DMS 273 (cell line): ENCODE measurements around the gene CALN1.
"Not testable (repeated sequence)": the region's sequence is repeated elsewhere in the genome, so short reads cannot be mapped to it uniquely, and the experiment has no call there.

Experiments used
- DNase-seq: peaks from one replicate; lab custom pipeline; 2025; ENCODE audit not compliant: unreplicated experiment; lab: John Stamatoyannopoulos, UW

Gene CALN1

GRCh38 chr7:71991586-71991985, 420.6 kb downstream of the CALN1 start:
- no peak for DNase-seq

DNA sequence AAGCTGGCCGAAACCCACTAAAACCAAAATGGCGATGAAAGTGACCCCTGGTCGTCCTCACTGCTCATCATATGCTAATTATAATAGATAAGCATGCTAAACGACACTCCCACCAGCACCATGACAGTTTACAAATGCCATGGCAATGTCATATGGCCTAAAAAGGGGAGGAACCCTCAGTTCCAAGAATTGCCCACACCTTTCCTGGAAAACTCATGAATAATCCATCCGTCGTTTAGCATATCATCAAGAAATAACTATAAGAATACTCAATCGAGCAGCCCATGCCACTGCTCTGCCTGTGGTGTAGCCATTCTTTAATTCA, 422.0 kb downstream of the CALN1 start:
- no peak for DNase-seq

DNA sequence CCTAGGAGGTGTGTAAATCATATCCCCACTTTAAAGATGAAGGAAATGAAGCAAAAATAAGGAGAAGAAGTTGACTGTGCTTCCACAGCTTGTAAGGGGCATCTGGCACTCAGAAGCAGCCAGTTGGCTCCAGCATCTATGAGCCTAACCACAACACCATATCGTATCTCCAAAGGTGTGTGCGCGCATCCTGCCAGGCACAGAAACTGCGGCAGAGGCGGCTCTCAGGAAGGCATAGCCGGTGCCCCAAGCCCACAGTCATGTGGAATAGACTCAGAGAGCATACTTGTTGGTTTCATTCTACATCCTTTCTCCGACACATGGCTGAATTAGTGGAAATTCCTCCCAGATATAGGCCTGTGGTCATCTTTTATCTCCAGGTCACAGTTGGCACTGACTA, 423.9 kb downstream of the CALN1 start:
- DNase-seq = no peak

DNA sequence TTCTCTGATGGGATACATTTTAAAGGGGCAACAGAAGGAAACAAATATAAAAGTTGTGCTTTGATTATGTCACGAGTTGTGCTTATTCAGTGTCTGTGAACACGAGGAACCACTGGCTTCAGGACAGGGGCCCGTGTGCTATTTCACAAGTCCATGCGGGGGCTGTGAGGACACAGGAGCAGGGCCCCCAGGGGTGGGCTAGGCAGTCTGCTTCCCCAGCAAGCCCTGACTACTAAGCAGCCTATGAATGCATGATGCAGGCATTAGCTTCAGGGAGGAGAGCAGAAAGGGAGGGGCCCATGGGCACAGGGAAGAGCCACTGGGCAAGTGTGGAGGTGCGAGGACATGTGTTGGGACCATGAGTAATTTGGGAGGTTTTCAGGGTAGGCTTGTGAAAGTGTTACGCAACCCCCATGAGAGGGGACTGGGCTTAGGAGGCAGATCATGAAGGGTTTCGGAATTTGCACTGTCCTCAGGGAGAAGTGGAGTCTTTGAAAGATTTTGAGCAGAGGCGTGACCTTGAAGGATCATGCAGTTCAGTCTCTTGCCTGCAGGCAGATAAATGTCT, 424.9 kb downstream of the CALN1 start:
- no peak for DNase-seq

GRCh38 chr7:71984348-71984747, 427.8 kb downstream of the CALN1 start:
- DNase-seq = no peak

GRCh38 chr7:71982851-71983250, 429.3 kb downstream of the CALN1 start:
- DNase-seq = peak; percentile 63

DNA sequence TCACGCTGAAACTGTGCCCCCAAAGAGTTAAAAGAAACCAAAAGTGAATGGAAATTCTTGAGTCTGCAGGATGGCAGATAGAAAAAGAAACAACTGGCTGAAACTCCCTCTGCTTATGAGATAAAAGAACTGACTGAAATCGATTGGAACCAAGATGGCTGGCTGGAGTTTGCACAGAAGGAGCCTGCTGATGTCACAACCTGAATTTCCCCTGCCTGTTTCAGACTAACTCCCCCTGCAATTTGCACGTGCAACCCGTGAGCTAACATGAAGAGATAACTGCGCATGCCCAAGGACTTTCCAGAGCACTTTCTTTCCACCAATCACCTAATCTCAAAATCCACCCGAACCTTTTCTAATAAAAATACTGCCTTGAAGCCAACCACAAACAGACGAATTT, 435.5 kb downstream of the CALN1 start:
- DNase-seq = no peak

DNA sequence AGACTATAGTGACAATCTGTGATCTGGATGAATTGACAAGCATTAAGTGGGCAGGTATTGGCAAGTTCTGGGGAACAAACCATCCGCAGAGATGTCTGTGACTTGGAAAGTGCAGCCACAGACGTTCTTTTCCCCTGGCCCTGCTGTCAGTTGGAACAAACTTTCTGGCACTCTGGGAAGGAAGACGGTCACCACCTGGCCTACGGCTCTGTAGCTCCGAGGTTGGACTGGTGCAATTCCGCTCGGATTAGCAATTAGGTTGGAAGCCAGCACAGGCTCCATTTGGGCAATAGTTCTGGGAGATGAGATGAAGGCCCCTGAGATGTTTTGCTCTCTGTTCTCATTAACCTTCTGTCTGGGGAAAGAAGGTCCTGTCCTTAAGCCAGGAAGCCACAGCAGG, 437.5 kb downstream of the CALN1 start:
- DNase-seq = peak; percentile 17

- DNase-seq = no peak
Observed at GRCh38 chr7:71972534-71972933, 439.6 kb downstream of the CALN1 start.

GRCh38 chr7:71970725-71971124, 441.4 kb downstream of the CALN1 start:
- no peak for DNase-seq

- no peak for DNase-seq
Observed at GRCh38 chr7:71962636-71963035, 449.5 kb downstream of the CALN1 start.

GRCh38 chr7:71961283-71961682, 450.9 kb downstream of the CALN1 start:
- DNase-seq = no peak

- DNase-seq = no peak
Observed at GRCh38 chr7:71942115-71942514, 470.0 kb downstream of the CALN1 start.

DNA sequence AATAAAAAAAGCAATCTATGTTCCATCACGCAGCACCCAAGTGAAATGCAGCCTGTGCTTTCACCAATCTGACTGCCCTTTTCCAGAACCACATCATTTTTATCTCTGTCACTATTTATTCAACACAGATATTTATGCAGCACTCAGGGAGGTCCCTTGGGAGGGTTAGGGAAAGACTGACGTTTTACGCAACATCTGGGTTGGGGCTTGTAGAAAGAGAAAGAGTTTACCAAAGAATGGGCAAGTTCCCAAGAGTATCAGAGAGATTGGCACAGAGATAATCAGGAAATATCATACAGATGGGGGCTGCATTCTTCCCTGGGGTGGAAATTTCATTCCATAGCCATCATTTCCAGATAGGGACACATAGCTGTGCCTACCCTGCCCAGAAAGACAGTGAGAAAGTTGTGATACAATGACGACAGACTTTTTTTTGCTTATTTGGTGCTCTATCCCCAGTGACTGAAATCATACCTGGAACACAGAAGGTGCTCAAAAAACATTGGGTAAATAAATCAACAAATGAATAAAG, 474.2 kb downstream of the CALN1 start:
- DNase-seq = peak; percentile 78

- DNase-seq = no peak
Observed at GRCh38 chr7:71935674-71936073, 476.5 kb downstream of the CALN1 start.

GRCh38 chr7:71933426-71933825, 478.7 kb downstream of the CALN1 start:
- DNase-seq = no peak

DNA sequence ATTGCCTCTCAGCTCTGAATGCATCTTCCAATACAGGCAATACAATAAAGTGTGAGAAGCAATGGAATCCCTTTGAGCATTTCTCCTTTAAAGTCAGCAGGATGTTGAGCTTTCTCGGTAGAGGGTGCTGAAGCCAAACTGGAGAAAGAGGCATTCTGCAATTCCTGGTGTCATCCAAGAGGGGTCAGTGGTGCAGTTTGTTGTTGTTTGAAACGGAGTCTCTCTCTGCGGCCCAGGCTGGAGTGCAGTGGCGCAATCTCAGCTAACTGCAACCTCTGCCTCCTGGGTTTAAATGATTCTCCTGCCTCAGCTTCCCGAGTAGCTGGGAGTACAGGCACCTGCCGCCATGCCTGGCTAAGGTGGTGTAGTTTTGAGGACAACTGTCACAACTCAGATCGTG, 486.5 kb downstream of the CALN1 start:
- peak; percentile 19 for DNase-seq

- not testable (repeated sequence) for DNase-seq
Observed at GRCh38 chr7:71914204-71914603, 497.9 kb downstream of the CALN1 start.

GRCh38 chr7:71912476-71912875, 499.7 kb downstream of the CALN1 start:
- no peak for DNase-seq

GRCh38 chr7:71911051-71911450, 501.1 kb downstream of the CALN1 start:
- no peak for DNase-seq

- no peak for DNase-seq
Observed at GRCh38 chr7:71905821-71906220, 506.3 kb downstream of the CALN1 start.

- no peak for DNase-seq
Observed at GRCh38 chr7:71904484-71904883, 507.7 kb downstream of the CALN1 start.

GRCh38 chr7:71900556-71900955, 511.6 kb downstream of the CALN1 start:
- DNase-seq = peak; percentile 9

- no peak for DNase-seq
Observed at GRCh38 chr7:71896535-71896934, 515.6 kb downstream of the CALN1 start.
